Jurkat, Clone E6-1 (cell line): ENCODE measurements around the gene MIAT.
"Not testable (repeated sequence)": the region's sequence is repeated elsewhere in the genome, so short reads cannot be mapped to it uniquely, and the experiment has no call there.

ENCODE experiments used
- DNase-seq: peaks from one replicate; pipeline ENCODE4 v3.0.0-alpha.2; 2011; ENCODE audit warnings: low read depth, low spot score
- H3K4me3 ChIP-seq: 2 replicates; pipeline ENCODE4 v1.5.1; 2011; ENCODE audit warnings: mild to moderate bottlenecking, low read length, control low read depth, moderate library complexity

The MIAT gene

DNA sequence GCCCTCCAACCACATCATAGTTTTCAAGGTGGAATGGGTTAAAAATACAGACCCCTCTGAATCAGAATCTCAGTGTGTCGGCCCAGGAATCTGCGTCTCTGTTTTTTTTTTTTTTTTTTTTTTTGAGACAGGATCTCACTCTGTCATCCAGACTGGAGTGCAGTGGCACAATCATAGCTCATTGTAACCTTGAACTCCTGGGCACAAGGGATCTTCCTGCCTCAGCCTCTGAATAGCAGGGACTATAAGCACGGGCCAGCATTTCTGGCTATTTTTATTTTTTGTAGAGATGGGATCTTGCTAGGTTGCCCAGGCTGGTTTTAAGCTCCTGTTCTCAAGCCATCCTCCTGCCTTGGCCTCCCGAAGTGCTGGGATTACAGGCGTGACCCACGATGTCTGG is 28.2 kb downstream of the MIAT start:
- DNase-seq = no peak

DNA sequence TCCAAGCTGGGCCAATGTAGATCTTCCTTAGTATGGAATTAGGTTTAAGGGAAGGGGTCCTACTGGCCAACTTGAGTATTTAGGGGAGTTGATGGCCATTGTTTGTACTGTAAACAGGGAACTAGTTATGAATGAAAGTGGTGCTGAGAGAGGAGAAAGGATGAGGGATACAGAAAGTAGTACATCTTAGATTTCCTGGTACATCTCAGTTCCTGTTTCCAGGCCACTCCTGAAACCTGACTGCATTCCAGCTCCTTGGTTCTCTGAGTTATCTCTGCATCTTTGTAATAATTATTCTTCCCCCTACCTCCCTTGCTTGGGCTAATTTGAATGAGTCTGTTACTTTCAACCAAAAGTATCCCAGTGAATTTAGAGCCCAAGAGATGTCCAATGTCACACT is 30.1 kb downstream of the MIAT start:
- no peak overlapping the region for H3K4me3 ChIP-seq
- no peak for DNase-seq

More for the DNA sequence above, 28.2 kb downstream of the MIAT start:
- no peak overlapping the region for H3K4me3 ChIP-seq

GRCh38 chr22:26689513-26690301 is 32.3 kb downstream of the MIAT start:
- H3K4me3 ChIP-seq = no peak overlapping the region
- no peak for DNase-seq

DNA sequence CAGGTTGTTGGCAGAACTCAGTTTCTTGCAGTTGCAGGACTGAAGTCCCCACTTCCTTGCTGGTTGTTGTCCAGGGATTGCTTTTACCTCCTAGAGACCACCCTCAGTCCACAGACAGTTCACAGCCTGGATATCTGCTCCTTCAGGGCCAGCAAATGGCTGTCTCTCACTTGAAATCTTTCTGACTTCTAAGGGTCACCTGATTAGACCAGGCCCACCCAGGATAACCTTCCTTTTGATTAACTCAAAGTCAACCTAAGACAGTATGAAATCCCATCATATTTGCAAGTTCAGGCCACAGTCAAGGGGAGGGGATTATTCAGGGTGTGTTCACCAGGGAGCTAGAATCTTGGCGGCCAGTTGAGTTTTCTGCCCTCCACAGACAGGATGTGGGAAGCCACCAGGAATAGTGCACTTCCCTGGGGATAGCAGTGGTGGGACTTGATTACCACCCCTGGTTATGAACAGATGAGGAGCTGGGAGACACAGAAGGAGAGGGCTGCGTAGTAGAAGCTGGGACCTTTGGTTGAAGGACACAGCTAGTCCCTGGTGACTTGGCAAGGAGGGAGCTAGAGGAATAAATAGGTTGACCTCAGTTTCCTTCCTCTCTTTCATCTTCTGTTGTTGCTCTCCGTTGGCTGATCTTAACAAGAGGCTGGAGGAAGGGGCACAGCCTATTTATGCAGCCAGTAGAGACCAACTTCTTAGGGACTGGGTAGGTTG is 33.4 kb downstream of the MIAT start:
- no peak overlapping the region for H3K4me3 ChIP-seq

GRCh38 chr22:26691377-26691716 is 34.0 kb downstream of the MIAT start:
- no peak for DNase-seq
- no peak overlapping the region for H3K4me3 ChIP-seq

More for the DNA sequence above, 33.4 kb downstream of the MIAT start:
- DNase-seq = no peak

DNA sequence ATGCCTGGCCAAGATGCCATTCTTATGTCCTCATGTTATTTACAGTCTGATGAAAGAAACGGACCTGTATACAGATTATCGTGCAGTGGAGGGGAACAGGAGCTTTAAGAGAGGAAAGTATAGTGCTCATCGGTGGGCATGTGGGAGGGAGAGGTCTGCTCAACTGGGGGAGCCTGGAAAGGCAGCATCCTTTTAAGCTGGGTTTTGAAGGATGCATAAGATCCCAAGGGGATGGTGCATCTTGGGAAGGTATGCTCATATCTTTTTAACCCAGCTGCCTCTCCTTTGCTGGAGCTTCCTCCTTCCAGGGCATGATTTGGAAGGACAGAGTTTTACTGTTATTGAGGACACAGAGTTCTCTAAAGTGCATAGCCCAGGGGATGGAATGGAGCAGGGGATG is 34.8 kb downstream of the MIAT start:
- no peak for DNase-seq
- H3K4me3 ChIP-seq = no peak overlapping the region

GRCh38 chr22:26697151-26697550 is 39.8 kb downstream of the MIAT start:
- no peak overlapping the region for H3K4me3 ChIP-seq
- DNase-seq = no peak

GRCh38 chr22:26700462-26700861 is 43.1 kb downstream of the MIAT start:
- H3K4me3 ChIP-seq = no peak overlapping the region
- no peak for DNase-seq

DNA sequence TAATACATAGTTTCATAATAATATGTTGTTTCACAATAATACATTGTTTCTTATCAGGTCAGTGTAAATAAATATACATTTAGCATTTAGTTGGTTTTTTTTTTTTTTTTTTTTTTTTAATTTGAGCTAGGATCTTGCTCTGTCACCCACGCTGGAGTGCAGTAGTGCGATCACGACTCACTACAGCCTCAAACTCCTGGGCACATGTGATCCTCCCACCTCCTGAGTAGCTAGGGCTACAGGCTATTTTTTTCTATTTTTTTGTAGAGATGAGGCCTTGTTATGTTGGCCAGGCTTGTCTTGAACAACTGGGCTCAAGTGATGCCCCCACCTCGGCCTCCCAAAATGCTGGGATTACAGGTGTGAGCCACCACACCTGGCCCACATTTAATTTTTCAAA is 43.5 kb downstream of the MIAT start:
- no peak overlapping the region for H3K4me3 ChIP-seq
- no peak for DNase-seq

GRCh38 chr22:26701323-26701722 is 43.9 kb downstream of the MIAT start:
- DNase-seq = no peak
- no peak overlapping the region for H3K4me3 ChIP-seq

- DNase-seq = no peak
- H3K4me3 ChIP-seq = no peak overlapping the region
Measured at GRCh38 chr22:26702906-26703830, 45.8 kb downstream of the MIAT start.

DNA sequence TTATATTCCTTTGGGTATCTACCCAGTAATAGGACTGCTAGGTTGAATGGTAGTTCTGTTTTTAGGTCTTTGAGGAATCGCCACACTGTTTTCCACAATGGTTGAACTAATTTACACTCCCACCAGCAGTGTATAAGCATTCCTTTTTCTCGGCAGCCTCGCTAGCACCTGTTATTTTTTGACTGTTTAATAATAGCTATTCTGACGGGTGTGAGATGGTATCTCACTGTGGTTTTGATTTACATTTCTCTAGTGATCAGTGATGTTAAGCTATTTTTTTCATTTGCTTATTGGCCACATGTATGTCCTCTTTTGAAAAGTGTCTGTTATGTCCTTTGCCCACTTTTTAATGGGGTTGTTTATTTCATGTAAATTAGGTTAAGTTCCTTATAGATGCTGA is 48.0 kb downstream of the MIAT start:
- H3K4me3 ChIP-seq, DNase-seq: not testable (repeated sequence)

GRCh38 chr22:26707090-26707489 is 49.7 kb downstream of the MIAT start:
- H3K4me3 ChIP-seq = no peak overlapping the region
- no peak for DNase-seq

GRCh38 chr22:26707581-26707980 is 50.2 kb downstream of the MIAT start:
- H3K4me3 ChIP-seq = no peak overlapping the region
- DNase-seq = no peak

DNA sequence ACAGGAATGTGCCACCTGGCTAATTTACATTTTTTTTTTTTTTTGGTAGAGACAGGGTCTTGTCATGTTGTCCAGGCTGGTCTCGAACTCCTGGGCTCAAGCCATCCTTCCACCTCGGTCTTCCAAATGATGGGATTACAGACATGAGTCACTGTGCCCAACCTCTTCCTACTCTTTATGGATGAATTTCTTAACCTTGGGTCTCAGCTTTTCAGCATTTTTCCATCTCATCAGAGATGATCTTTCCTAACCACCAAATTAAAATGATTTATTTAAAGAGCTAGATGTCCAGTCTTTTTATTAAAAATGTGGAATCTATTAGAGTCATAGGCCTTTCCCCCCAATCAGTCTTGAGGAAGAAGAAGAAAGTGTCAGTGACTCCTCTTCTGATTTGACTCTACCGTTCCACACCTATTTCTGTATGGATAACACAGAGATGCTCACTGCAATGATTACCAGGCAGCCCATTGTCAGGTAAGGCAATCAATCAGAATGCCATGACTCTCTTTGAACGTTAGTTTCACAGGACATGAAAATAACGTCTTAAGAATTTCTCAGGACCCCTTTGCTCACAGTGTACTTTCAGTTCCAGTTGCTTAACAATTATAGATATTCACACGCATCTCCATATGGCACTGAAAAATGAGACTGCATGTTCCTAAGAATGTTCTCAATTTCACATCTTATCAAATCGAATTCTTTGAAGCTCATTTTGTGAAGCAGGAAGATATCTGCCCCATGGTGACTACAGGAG is 51.0 kb downstream of the MIAT start:
- no peak overlapping the region for H3K4me3 ChIP-seq
- DNase-seq = no peak

GRCh38 chr22:26709617-26710390 is 52.4 kb downstream of the MIAT start:
- no peak for DNase-seq
- no peak overlapping the region for H3K4me3 ChIP-seq

DNA sequence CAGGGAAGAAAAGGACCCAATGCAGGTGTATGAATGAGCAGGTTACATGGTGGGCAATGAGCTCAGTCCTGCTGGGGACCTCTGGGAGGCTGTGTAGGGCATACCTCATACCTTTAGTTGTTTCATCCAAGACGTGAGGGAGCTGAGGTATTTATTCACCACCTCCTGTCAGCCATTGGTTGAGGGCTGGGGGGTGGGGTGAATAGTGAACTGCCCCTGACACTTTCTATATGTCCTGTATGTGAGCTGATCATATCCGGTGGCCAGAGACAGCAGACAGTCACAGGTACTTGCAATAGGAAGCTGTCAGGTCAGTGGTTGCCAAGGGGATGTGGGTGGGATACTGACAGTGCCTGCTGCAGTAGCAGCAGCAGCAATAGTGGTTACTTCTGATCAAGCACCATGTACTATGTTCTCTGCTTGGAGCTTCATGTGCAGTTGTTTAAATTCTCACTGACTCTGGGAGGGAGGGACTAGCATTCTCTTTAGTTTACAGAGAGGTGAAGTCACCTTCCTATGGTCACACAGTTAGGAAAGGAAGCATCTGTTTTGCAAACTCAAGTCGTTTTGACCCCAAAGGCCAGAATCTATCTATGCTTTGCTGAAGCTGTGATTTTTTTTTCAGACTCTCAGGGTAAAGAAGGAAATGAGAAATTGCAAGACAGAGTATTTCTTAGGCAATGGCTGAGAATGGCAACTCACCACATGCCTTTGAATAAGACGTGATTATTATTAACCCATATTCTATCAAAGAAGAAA is 54.0 kb downstream of the MIAT start:
- no peak overlapping the region for H3K4me3 ChIP-seq
- DNase-seq = no peak

GRCh38 chr22:26712158-26712557 is 54.8 kb downstream of the MIAT start:
- DNase-seq = no peak
- no peak overlapping the region for H3K4me3 ChIP-seq
